Lower leg skin (tissue), 3 donors: Measurements from ENCODE around the gene TCERG1L.

Source experiments
- CTCF ChIP-seq, 3 donors: fragments of 450-650 bp; IDR thresholded peaks; one replicate each; pipeline ENCODE4 v1.5.1; 2016; ENCODE audit warnings: antibody characterized with exemption in 3 of 3, mild to moderate bottlenecking in 3 of 3, moderate library complexity in 2 of 3
- POLR2A ChIP-seq, 2 donors: fragments of 450-650 bp; IDR thresholded peaks; one replicate each; pipeline ENCODE4 v1.6.1; 2016 to 2017; ENCODE audit warnings: antibody characterized with exemption in 2 of 2, mild to moderate bottlenecking in 1 of 2, moderate library complexity in 1 of 2

- TF ChIP-seq POLR2A (IDR thresholded peaks at IDR 0.05), result no peak
- no peak for TF ChIP-seq CTCF (IDR thresholded peaks at IDR 0.05)
These were observed 208.8 kb downstream of the TCERG1L start for GRCh38 chr10:131102676-131103075.
